GM12873 (cell line): Measurements from ENCODE around the gene NR2E3.
A peak's percentile ranks its signal among the peaks of the same experiment; 100 is the strongest.

Experiments used
- CTCF ChIP-seq: IDR thresholded peaks from 2 replicates; pipeline ENCODE4 v1.5.1; 2012; ENCODE audit warnings: low read depth, mild to moderate bottlenecking, moderate library complexity, low read length, control low read depth; ENCODE audit not compliant: insufficient read depth; ENCODE audit errors: missing control alignments

Gene NR2E3

GRCh38 chr15:71784719-71785118 lies 25.6 kb upstream of the NR2E3 start:
- TF ChIP-seq CTCF, result peak; percentile 62

- TF ChIP-seq CTCF, result no peak
Observed at GRCh38 chr15:71785996-71786395, 24.4 kb upstream of the NR2E3 start.

GRCh38 chr15:71786673-71787072 lies 23.7 kb upstream of the NR2E3 start:
- TF ChIP-seq CTCF, result no peak

GRCh38 chr15:71788646-71789579 lies 21.4 kb upstream of the NR2E3 start:
- TF ChIP-seq CTCF, result no peak

- TF ChIP-seq CTCF, result no peak
Observed at GRCh38 chr15:71789616-71790015, 20.7 kb upstream of the NR2E3 start.

GRCh38 chr15:71790081-71790480 lies 20.3 kb upstream of the NR2E3 start:
- no peak for TF ChIP-seq CTCF

GRCh38 chr15:71791975-71792374 lies 18.4 kb upstream of the NR2E3 start:
- no peak for TF ChIP-seq CTCF
